Loucy (cell line): ENCODE results near the gene TBX15.

ENCODE experiments used
- EZH2phosphoT487 ChIP-seq: fragments of 200-600 bp; IDR thresholded peaks from 2 replicates; pipeline ENCODE4 v1.6.1; 2018; ENCODE audit warnings: antibody characterized with exemption, mild to moderate bottlenecking, moderate library complexity, borderline replicate concordance
- TF ChIP-seq, protein P1 (sequence below): fragments of 200-600 bp; sonication (generic); conservative IDR thresholded peaks from 2 replicates; pipeline ENCODE4 v1.5.1; 2014; ENCODE audit warnings: mild to moderate bottlenecking, antibody characterized with exemption, low read length

DNA sequence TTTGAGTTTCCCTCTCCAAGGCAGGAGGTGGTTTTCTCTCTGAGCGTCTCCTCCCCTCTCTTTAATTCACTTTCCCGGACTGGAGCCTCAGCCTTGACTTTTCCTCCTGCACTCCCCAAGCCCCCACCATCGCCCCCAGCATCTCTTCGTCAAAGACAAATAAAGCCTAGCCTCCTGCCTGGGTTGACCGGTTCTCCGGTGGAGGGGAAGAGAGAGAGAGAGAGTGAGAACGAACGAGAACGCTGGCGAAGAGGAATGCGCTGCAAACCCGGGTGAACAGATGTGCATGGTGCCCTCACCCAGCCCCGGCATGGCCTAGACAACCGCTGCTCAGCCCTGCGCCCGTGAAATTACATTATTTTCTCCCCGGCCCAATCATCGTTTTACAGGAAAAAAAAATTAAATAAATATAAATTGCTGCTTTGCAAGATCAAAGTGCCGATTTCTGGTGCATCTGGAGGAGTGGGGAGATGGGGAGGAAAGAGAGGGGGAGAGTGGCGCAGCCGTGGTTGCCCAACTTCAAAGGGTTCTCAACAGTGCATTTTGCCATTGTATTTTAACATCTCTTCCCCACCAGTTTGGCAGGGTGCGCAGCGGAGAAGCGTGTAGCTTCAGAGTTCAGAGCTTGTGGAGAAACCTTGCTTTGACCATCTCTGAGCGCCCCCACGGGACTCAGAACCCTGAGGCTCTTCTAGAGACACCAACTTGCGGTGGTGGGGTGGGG, 11.4 kb upstream of the TBX15 start:
- TF ChIP-seq, protein P1, sequence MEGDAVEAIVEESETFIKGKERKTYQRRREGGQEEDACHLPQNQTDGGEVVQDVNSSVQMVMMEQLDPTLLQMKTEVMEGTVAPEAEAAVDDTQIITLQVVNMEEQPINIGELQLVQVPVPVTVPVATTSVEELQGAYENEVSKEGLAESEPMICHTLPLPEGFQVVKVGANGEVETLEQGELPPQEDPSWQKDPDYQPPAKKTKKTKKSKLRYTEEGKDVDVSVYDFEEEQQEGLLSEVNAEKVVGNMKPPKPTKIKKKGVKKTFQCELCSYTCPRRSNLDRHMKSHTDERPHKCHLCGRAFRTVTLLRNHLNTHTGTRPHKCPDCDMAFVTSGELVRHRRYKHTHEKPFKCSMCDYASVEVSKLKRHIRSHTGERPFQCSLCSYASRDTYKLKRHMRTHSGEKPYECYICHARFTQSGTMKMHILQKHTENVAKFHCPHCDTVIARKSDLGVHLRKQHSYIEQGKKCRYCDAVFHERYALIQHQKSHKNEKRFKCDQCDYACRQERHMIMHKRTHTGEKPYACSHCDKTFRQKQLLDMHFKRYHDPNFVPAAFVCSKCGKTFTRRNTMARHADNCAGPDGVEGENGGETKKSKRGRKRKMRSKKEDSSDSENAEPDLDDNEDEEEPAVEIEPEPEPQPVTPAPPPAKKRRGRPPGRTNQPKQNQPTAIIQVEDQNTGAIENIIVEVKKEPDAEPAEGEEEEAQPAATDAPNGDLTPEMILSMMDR, result no peak
- TF ChIP-seq EZH2phosphoT487, result no peak
